HepG2 (cell line): ENCODE results near the gene SHROOM1. TPM values are rescaled to one million over a fixed set of nuclear protein-coding genes. Genes with fewer than 3 reads are reported as not detected.

Experiments
- CCDC6 ChIP-seq: sonication (generic); formaldehyde crosslinking; IDR thresholded peaks from 2 replicates; pipeline ENCODE4 v1.8.1; 2022; ENCODE audit warnings: mild to moderate bottlenecking, missing genetic modification reagents, moderate library complexity
- HNF4A ChIP-seq: sonication (generic); formaldehyde crosslinking; IDR thresholded peaks from 2 replicates; pipeline ENCODE4 v1.4.0; 2020; ENCODE audit warnings: missing genetic modification reagents
- ZNF142 ChIP-seq: sonication (generic); formaldehyde crosslinking; IDR thresholded peaks from 2 replicates; pipeline ENCODE4 v1.4.0; 2020; ENCODE audit warnings: missing genetic modification reagents
- ZNF710 ChIP-seq: sonication (generic); formaldehyde crosslinking; IDR thresholded peaks from 2 replicates; pipeline ENCODE4 v1.5.0; 2020; ENCODE audit warnings: mild to moderate bottlenecking, missing genetic modification reagents, borderline replicate concordance
- polyA plus RNA-seq, 8 experiments: library from polyadenylated mRNA; depleted of rRNA in 3 of 8; stranded (reverse) in 7 of 8; unstranded in 1 of 8; fragments of >200 nt; fragmentation: Illumina TruSeq in 4 of 8; extraction: Trizol in 4 of 8; gene quantifications; 2 replicates each; pipeline versions ENCODE4 v1.2.1 to v1.2.3, GENCODE V29; 2011 to 2016; ENCODE audit warnings: low read depth in 4 of 8, missing spikeins in 1 of 8, mixed read lengths in 1 of 8; ENCODE audit not compliant: insufficient read depth in 1 of 8
- total RNA-seq, 5 experiments: library from RNA; depleted of rRNA; stranded (reverse); fragments of >200 nt; fragmentation: Illumina TruSeq; extraction: Trizol; gene quantifications; 2 replicates each; pipeline ENCODE4 v1.2.3, GENCODE V29; 2016; ENCODE audit warnings: low read depth in 1 of 5

The SHROOM1 gene
- total and polyA plus RNA-seq, 2 of the 13 experiments (the other 11 are each of a cell fraction or from before 2014, with no cell fraction given) = 18.2 to 25.7 TPM

- TF ChIP-seq ZNF142 (CRISPR knock-in tag) (0 out of 2 replicates have a peak, but pooled peaks have one; percentile 15), CCDC6 (CRISPR knock-in tag) (0 out of 2 replicates have a peak, but pooled peaks have one; percentile 38), ZNF710 (CRISPR knock-in tag) (0 out of 2 replicates have a peak, but pooled peaks have one; percentile 6), HNF4A (CRISPR knock-in tag) (no peak)
Observed at GRCh38 chr5:132840313-132840712, 9.9 kb upstream of the SHROOM1 start (continued).
